Fibroblast of pulmonary artery (primary cell): Measurements from ENCODE around the gene RIMS1.
"Not testable (repeated sequence)": the region's sequence is repeated elsewhere in the genome, so short reads cannot be mapped to it uniquely, and the experiment has no call there.

Experiments used
- DNase-seq: peaks from one replicate; pipeline ENCODE4 v3.0.0-alpha.2; 2010; ENCODE audit warnings: low read depth
- H3K4me3 ChIP-seq: replicated peaks from 2 replicates; pipeline ENCODE4 v1.5.1; 2011; ENCODE audit warnings: low read depth, mild to moderate bottlenecking, control low read depth, low read length, moderate library complexity
- TF ChIP-seq, protein P1 (sequence below): IDR thresholded peaks from 2 replicates; pipeline ENCODE4 v1.5.1; 2011; ENCODE audit warnings: mild to moderate bottlenecking, control low read depth, low read length, inconsistent platforms; ENCODE audit errors: missing control alignments

RIMS1 gene

DNA sequence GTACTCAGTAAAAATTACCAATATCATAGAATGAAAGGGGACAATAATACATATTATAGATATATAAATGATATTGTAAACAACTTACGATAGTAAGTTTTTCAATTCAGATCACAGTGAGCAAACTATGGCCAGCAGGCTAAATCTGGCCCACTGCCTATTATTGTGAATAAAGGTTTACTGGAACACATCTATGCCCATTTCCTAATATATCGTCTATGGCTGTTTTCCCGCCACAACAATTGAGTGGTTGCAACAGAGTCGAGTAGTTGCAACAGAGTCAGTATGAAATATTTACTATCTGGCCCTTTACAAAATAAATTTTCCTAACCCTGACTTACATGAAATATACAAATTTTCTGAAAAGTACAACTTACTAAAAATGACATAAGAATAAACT, 438.2 kb downstream of the RIMS1 start:
- TF ChIP-seq, protein P1, sequence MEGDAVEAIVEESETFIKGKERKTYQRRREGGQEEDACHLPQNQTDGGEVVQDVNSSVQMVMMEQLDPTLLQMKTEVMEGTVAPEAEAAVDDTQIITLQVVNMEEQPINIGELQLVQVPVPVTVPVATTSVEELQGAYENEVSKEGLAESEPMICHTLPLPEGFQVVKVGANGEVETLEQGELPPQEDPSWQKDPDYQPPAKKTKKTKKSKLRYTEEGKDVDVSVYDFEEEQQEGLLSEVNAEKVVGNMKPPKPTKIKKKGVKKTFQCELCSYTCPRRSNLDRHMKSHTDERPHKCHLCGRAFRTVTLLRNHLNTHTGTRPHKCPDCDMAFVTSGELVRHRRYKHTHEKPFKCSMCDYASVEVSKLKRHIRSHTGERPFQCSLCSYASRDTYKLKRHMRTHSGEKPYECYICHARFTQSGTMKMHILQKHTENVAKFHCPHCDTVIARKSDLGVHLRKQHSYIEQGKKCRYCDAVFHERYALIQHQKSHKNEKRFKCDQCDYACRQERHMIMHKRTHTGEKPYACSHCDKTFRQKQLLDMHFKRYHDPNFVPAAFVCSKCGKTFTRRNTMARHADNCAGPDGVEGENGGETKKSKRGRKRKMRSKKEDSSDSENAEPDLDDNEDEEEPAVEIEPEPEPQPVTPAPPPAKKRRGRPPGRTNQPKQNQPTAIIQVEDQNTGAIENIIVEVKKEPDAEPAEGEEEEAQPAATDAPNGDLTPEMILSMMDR, result no peak
- peak; percentile 57 for DNase-seq
- no peak overlapping the region for H3K4me3 ChIP-seq

DNA sequence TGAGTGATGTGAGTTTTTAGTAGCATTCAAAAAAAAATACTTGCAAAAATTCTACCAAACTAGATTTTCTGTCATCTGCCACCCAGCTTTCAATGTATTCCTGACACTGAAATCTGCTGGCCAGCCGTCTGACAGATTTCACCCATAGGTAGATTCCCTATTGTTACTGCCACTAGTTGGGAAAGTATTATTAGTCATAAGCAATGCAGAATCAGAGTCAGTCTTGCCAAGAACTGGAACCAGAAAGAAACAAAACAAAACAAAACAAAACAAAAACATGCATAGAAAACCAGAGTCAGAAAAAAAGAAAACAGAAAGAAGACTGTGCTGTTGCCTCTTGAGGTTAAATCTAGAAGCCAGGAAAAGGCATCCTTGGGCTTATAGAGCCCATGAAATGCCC, 442.4 kb downstream of the RIMS1 start:
- no peak overlapping the region for H3K4me3 ChIP-seq
- TF ChIP-seq, protein P1, result no peak
- DNase-seq, result peak; percentile 48

DNA sequence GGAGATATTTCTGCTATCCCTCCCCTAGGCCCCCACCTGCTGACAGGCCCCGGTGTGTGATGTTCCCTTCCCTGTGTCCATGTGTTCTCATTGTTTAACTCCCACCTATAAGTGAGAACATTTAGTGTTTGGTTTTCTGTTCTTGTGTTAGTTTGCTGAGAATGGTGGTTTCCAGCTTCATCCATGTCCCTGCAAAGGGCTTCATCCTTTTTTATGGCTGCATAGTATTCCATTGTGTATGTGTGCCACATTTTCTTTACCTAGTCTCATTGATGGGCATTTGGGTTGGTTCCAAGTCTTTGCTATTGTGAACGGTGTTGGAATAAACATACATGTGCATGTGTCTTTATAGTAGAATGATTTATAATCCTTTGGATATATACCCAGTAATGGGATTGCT, 448.9 kb downstream of the RIMS1 start:
- not testable (repeated sequence) for DNase-seq, H3K4me3 ChIP-seq

DNA sequence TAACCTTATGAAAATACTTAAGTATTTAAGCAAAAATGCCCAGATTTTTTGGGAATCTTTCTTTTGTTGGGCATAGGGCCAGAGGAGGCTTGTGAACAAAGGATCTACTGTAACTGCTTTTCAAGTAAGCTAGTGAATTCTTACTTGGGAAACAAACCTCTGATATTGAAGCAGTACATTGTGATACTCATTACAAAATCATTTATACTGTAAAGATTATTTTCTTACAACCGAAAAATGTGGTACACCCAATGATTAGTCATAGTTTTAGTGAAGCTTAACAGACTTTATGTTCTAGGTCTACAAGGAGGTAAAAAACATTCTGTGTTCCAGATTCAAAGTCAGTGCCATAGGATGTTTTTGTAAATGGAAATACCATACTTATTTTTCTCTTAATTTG, 462.6 kb downstream of the RIMS1 start:
- TF ChIP-seq, protein P1, result no peak
- DNase-seq, result peak; percentile 60
- H3K4me3 ChIP-seq, result no peak overlapping the region

DNA sequence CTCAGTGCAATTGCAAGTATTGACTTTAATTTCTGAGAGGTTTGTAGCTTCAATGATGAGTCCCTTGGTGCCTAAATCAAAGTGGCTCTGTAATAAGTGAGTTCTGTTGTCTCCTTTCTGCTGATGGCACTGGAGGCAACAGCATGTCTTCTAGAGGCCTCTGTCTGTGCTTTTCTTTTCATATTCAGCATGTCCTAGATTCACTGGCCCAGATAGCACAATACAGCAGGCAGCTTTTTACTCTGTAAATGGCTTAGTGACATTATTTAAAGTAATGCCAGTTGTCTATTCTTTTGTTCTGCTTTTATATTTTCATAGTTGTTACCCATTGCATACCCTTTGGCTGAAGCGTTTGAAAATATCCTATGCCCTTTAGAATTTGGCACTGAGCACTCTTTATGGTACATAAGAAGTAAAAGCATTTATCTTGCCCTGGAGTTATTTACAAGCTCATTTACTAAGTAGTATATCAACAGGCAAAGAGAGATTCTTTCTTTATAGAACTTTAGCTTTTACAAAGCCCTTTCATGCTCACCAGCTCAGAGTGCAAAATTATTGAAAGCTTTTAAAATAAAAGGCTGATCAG, 464.0 kb downstream of the RIMS1 start:
- TF ChIP-seq, protein P1, result no peak
- H3K4me3 ChIP-seq, result no peak overlapping the region
- no peak for DNase-seq

DNA sequence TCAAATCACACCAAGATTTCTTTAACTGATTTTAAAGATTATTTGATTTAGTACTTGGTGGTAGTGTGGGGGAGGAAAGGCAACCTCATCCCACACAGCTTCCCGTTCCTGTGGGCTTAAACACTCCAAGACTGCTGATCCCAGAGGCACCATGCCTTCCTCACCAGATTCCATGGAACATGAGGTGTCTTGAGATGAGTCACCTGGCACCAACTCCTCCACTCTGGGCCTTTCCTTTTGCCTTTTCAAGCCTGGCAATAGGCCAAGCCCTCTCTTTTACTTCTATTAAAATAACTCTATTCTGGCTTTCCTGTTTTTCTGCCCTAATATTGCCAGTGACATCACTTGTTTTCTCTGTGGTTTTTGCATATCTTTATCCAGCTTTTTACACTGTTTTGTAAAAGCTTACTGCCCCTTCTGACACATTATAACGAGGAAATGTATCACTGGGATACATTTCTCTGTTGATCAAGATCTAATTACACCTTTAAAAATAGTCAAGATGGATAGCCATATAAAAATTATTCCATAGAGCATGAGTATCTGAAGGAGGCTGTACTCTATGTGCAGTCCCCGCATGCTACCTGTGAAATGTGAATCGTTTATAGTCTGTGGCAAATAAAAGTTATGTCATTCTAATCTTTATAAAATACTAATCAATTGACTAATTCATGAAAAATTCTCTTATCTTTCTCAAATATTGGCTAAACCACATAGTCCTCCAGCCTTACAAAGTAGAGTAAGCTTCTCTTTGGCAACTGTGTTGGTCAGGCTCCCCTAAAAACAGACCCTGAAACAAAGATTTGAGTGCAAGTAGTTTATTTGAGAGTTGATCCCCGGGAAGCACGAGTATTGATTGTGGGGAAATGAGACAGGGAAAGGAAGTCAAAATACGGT, 477.7 kb downstream of the RIMS1 start:
- H3K4me3 ChIP-seq, result no peak overlapping the region
- DNase-seq, result peak; percentile 94
- TF ChIP-seq, protein P1, result no peak

DNA sequence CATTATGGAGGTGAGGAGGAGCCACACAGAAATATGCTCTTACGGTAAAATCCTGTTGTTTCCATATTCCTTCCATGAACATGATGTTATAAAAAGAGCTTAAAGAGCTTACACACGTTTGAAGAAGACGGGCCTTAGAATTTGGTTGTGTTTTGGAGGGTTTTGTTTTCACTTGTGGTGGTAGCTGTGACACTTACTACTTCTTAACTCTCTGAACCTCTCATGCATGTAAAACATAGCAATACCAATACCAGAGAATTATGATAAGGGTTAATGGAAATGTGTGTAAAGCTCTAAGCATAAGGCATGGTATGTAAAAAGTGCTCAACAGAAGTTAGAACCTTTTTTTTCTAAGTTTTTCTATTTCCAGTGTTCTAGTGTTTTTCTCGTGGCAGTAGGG, 479.4 kb downstream of the RIMS1 start:
- TF ChIP-seq, protein P1, result no peak
- H3K4me3 ChIP-seq, result no peak overlapping the region
- DNase-seq, result no peak
